ENCODE measurements around the gene SOCS3. TPM values are rescaled to one million over a fixed set of nuclear protein-coding genes. Genes with fewer than 3 reads are reported as not detected.

The SOCS3 gene
- total and polyA plus RNA-seq, 10 of the 15 experiments (the other 5 are each of a cell fraction or from before 2014, with no cell fraction given), result 0.05 to 3.9 (median 1.0) TPM

DNA sequence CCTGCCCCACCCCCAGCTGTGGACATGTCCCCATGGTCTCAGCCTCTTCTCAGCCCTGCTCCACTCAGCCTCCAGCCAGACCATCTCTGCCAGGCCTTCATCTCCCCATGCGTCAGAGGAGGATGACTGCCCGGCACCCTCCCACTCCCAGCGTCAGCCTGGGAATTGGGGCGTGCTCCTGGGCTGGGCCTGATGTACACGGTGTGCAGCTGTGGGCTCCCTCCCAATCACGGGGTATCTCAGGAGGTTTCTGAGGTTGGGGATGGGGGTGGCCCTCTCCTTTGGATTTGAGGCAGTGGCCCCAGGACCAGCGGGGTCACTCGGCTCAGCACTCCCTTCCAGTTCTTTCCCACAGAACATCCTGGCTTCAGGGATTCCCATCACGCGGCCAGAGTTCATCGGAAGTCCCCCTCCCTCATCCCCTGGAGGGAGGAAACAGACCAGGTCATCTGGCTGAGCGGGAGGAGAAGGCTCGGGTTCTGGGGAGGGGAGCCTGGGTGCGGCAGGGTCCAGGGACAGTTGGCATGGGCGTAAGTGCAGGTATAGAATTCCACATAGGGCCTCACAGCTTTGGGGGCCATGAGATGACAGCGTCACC is 36.9 kb downstream of the SOCS3 start:
- CTCF ChIA-PET, result no interaction called here

More for the DNA sequence above, 36.9 kb downstream of the SOCS3 start:
- ATAC-seq (no peak), FAIRE-seq (no peak), DNase-seq (ENCODE audit: low read depth, low spot score) (no peak)
- Histone ChIP-seq H3K36me3 (ENCODE audit: control insufficient read depth in 2 of 2, insufficient read depth in 2 of 2, low read length in 1 of 2) (no peaks in the 10 kb centered on the region), H3K27me3 (replicated peaks in 1 of 2; ENCODE audit: control insufficient read depth in 2 of 2, insufficient read depth in 2 of 2, low read length in 1 of 2) (no peaks in the 10 kb centered on the region), H3K4me2 (ENCODE audit: control insufficient read depth, insufficient read depth) (no peak overlapping the region), H2AFZ (ENCODE audit: control insufficient read depth, low read depth, low read length) (no peak overlapping the region), H3K4me1 (ENCODE audit: control insufficient read depth, insufficient read depth, low read length) (peaks cover 9% of the 10 kb centered on the region), H3K9ac (ENCODE audit: control insufficient read depth, insufficient read depth, low read length) (no peak overlapping the region), H4K20me1 (ENCODE audit: control insufficient read depth, insufficient read depth) (no peaks in the 10 kb centered on the region), H3K9me3 (replicated peaks; ENCODE audit: control insufficient read depth, insufficient read depth, low read length) (no peaks in the 10 kb centered on the region), H3K4me3 (no peak overlapping the region), H3K79me2 (ENCODE audit: control insufficient read depth, insufficient read depth, low read length) (no peaks in the 10 kb centered on the region), H3K27ac (ENCODE audit: control insufficient read depth, insufficient read depth) (no peak overlapping the region)
- in situ Hi-C loops (cut with MboI) (no loop called here), intact Hi-C loops (cut with micrococcal nuclease; ENCODE audit: unreplicated experiment) (no loop called here)
- SMC1A ChIA-PET (ENCODE audit: uncharacterized antibody, unreplicated experiment), result no interaction called here
- POLR2A ChIA-PET, result interaction anchor here (0.6 kb wide), 1 partner anchor 392 kb away, joined by 3 read pairs; no protein-coding TSS in a partner anchor
- RAD21 ChIA-PET (ENCODE audit: unreplicated experiment), result interaction anchor here (0.7 kb wide), 1 partner anchor 31 kb away, joined by 3 read pairs; no protein-coding TSS in a partner anchor
- TF ChIP-seq EGR1 (IDR thresholded peaks at IDR 0.05; ENCODE audit: borderline replicate concordance in 1 of 2, low read depth in 2 of 2, low read length in 2 of 2), result no peak
- TF ChIP-seq CREB1 (IDR thresholded peaks at IDR 0.05; ENCODE audit: low read depth), result no peak
- TF ChIP-seq MYC (IDR thresholded peaks at IDR 0.05; ENCODE audit: insufficient read depth, insufficient read length, insufficient replicate concordance, low read length, severe bottlenecking), result no peak
- TF ChIP-seq TCF7 (IDR thresholded peaks at IDR 0.05; ENCODE audit: borderline replicate concordance), result no peak
- TF ChIP-seq TBL1XR1 (IDR thresholded peaks at IDR 0.05; ENCODE audit: low read depth, low read length), result no peak
- TF ChIP-seq, protein P1, sequence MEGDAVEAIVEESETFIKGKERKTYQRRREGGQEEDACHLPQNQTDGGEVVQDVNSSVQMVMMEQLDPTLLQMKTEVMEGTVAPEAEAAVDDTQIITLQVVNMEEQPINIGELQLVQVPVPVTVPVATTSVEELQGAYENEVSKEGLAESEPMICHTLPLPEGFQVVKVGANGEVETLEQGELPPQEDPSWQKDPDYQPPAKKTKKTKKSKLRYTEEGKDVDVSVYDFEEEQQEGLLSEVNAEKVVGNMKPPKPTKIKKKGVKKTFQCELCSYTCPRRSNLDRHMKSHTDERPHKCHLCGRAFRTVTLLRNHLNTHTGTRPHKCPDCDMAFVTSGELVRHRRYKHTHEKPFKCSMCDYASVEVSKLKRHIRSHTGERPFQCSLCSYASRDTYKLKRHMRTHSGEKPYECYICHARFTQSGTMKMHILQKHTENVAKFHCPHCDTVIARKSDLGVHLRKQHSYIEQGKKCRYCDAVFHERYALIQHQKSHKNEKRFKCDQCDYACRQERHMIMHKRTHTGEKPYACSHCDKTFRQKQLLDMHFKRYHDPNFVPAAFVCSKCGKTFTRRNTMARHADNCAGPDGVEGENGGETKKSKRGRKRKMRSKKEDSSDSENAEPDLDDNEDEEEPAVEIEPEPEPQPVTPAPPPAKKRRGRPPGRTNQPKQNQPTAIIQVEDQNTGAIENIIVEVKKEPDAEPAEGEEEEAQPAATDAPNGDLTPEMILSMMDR (IDR thresholded peaks at IDR 0.05 in 2 of 3, conservative IDR thresholded peaks at IDR 0.05 in 1 of 3; ENCODE audit: control insufficient read depth in 2 of 3, extremely low read depth in 1 of 3, insufficient read depth in 1 of 3, low read depth in 3 of 3, low read length in 3 of 3), result no peak
- TF ChIP-seq ZNF217 (IDR thresholded peaks at IDR 0.05), result no peak
- TF ChIP-seq SREBF2 (IDR thresholded peaks at IDR 0.05; ENCODE audit: low read length), result no peak
- BruUV-seq (replicated peaks), result no TSS peak
- 56% methylated on average over 16 of the region's 16 CpGs for WGBS (ENCODE audit: insufficient coverage, insufficient replicate concordance, low lambda C conversion rate, missing lambda C conversion rate)
